Keratinocyte (primary cell): ENCODE data around the gene MRPL12. TPM values are rescaled to one million over a fixed set of nuclear protein-coding genes. Genes with fewer than 3 reads are reported as not detected.

Experiments used
- DNase-seq: peaks from one replicate; pipeline ENCODE4 v3.0.0-alpha.2; 2011; ENCODE audit warnings: low read depth, missing footprints, low spot score
- FAIRE-seq: peaks from 2 replicates; lab custom pipeline; 2011; peaks lifted over from hg19 to GRCh38; lab: Jason Lieb, UNC
- H2AFZ ChIP-seq: 2 replicates; pipeline ENCODE4 v1.6.0; 2012; ENCODE audit warnings: low read length, control low read depth, inconsistent platforms; ENCODE audit not compliant: control insufficient read depth
- H3K27ac ChIP-seq: 2 replicates; pipeline ENCODE4 v1.5.1; 2011; ENCODE audit warnings: low read length; ENCODE audit not compliant: control insufficient read depth, insufficient read depth
- H3K27me3 ChIP-seq: 3 replicates; pipeline ENCODE4 v1.6.0; 2011; ENCODE audit warnings: low read length; ENCODE audit not compliant: control insufficient read depth, insufficient read depth; ENCODE audit errors: extremely low read depth
- H3K36me3 ChIP-seq, 2 experiments: 2 replicates in 1 of 2; 3 replicates in 1 of 2; pipeline ENCODE4 v1.5.1; 2011; ENCODE audit warnings: low read length in 2 of 2, mild to moderate bottlenecking in 1 of 2; ENCODE audit not compliant: control insufficient read depth in 2 of 2, insufficient read depth in 2 of 2; ENCODE audit errors: extremely low read depth in 1 of 2
- H3K4me1 ChIP-seq: 3 replicates; pipeline ENCODE4 v1.5.1; 2011; ENCODE audit warnings: low read length; ENCODE audit not compliant: control insufficient read depth, insufficient read depth; ENCODE audit errors: extremely low read depth
- H3K4me2 ChIP-seq: 3 replicates; pipeline ENCODE4 v1.6.0; 2011; ENCODE audit warnings: low read depth, low read length; ENCODE audit not compliant: control insufficient read depth, insufficient read depth; ENCODE audit errors: extremely low read depth
- H3K4me3 ChIP-seq, 3 experiments: fragments of 200-600 bp in 1 of 3; sonication (generic) in 1 of 3; 2 replicates in 2 of 3; 3 replicates in 1 of 3; pipeline ENCODE4 v1.5.1; 2011 to 2016; ENCODE audit warnings: low read length in 3 of 3, mild to moderate bottlenecking in 3 of 3, control low read depth in 2 of 3, inconsistent platforms in 1 of 3, low read depth in 1 of 3, mixed read lengths in 1 of 3, mixed run types in 1 of 3, moderate library complexity in 1 of 3; ENCODE audit not compliant: control insufficient read depth in 2 of 3, insufficient read depth in 2 of 3; ENCODE audit errors: extremely low read depth in 1 of 3
- H3K79me2 ChIP-seq: 2 replicates; pipeline ENCODE4 v1.6.0; 2012; ENCODE audit warnings: low read length; ENCODE audit not compliant: control insufficient read depth, insufficient read depth
- H3K9ac ChIP-seq: 3 replicates; pipeline ENCODE4 v1.6.0; 2011; ENCODE audit warnings: low read length; ENCODE audit not compliant: control insufficient read depth, insufficient read depth; ENCODE audit errors: extremely low read depth
- H3K9me1 ChIP-seq: 3 replicates; pipeline ENCODE4 v1.6.0; 2011; ENCODE audit warnings: low read length; ENCODE audit not compliant: control insufficient read depth, insufficient read depth; ENCODE audit errors: extremely low read depth
- H3K9me3 ChIP-seq: 2 replicates; pipeline ENCODE4 v1.5.1; 2012; ENCODE audit warnings: low read depth, low read length; ENCODE audit not compliant: control insufficient read depth
- H4K20me1 ChIP-seq: 3 replicates; pipeline ENCODE4 v1.6.0; 2011; ENCODE audit warnings: low read length; ENCODE audit not compliant: control insufficient read depth, insufficient read depth; ENCODE audit errors: extremely low read depth
- EZH2 ChIP-seq: IDR thresholded peaks from one replicate; pipeline ENCODE4 v1.6.1; 2012; ENCODE audit warnings: inconsistent platforms, mild to moderate bottlenecking, low read length, moderate library complexity
- dilution Hi-C: fragments of 300-500 bp; cut with MboI; formaldehyde crosslinking; loops from one replicate; pipeline ENCODE4 v1.7.0; 2020; ENCODE audit warnings: low sequenced_read_pairs; ENCODE audit not compliant: extremely low pct_ligation_motif_present
- polyA plus RNA-seq, 5 experiments: library from polyadenylated mRNA; depleted of rRNA in 3 of 5; stranded (reverse) in 3 of 5; stranded (forward) in 1 of 5; unstranded in 1 of 5; fragments of >200 nt; gene quantifications; 1 replicate in 1 of 5; 2 replicates in 3 of 5; 3 replicates in 1 of 5; pipeline versions ENCODE4 v1.2.1 to v1.2.3, GENCODE V29; 2011 to 2012; ENCODE audit warnings: missing spikeins in 2 of 5, low read depth in 1 of 5, low replicate concordance in 1 of 5
- TF ChIP-seq, protein P1 (sequence below), 3 experiments: IDR thresholded peaks in 1 of 3; conservative IDR thresholded peaks in 1 of 3; optimal IDR thresholded peaks in 1 of 3; 2 replicates in 2 of 3; 3 replicates in 1 of 3; pipeline versions ENCODE3 to v1.5.1; 2011; ENCODE audit warnings: low read length in 3 of 3, mild to moderate bottlenecking in 3 of 3, moderate library complexity in 2 of 3, control low read depth in 1 of 3, inconsistent platforms in 1 of 3; ENCODE audit not compliant: insufficient read depth in 2 of 3; ENCODE audit errors: extremely low read depth in 1 of 3

MRPL12 gene
- polyA plus RNA-seq, 1 donor (not counting 4 experiments of a cell fraction or from before 2014, with no cell fraction given): 78.5 TPM

DNA sequence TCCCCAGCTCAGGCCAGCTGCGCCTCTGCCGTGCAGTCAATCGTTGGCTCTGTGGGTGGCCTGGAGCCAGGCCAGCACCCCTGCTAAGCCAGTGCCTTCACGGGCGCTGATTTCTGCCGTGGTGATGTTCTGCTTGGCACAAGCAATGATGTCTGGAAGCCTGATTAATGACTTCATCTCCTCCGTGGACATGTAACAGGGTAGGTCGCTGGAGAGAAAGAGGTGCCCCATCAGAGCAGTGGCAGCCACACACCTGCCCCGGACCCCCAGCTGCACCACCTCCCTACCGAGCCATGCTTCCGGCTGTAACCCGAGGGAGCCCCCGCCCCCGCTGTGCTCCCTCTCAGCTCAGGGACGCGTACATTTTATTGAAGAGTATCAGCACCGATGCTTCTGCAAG lies 21.5 kb upstream of the MRPL12 start:
- dilution Hi-C loops: no loop called here
- Histone ChIP-seq H3K4me3 (no peak overlapping the region), H3K36me3 (peaks cover 18 to 19% of the 10 kb centered on the region in 2 experiments), H3K4me2 (no peak overlapping the region), H3K27me3 (no peaks in the 10 kb centered on the region), H3K9me3 (no peaks in the 10 kb centered on the region), H4K20me1 (peaks cover 13% of the 10 kb centered on the region), H2AFZ (no peak overlapping the region), H3K4me1 (peaks cover 23% of the 10 kb centered on the region), H3K9me1 (no peaks in the 10 kb centered on the region), H3K79me2 (peaks cover 42% of the 10 kb centered on the region), H3K9ac (no peak overlapping the region), H3K27ac (no peak overlapping the region)
- no peak for DNase-seq
- TF ChIP-seq EZH2: no peak
- TF ChIP-seq, protein P1, sequence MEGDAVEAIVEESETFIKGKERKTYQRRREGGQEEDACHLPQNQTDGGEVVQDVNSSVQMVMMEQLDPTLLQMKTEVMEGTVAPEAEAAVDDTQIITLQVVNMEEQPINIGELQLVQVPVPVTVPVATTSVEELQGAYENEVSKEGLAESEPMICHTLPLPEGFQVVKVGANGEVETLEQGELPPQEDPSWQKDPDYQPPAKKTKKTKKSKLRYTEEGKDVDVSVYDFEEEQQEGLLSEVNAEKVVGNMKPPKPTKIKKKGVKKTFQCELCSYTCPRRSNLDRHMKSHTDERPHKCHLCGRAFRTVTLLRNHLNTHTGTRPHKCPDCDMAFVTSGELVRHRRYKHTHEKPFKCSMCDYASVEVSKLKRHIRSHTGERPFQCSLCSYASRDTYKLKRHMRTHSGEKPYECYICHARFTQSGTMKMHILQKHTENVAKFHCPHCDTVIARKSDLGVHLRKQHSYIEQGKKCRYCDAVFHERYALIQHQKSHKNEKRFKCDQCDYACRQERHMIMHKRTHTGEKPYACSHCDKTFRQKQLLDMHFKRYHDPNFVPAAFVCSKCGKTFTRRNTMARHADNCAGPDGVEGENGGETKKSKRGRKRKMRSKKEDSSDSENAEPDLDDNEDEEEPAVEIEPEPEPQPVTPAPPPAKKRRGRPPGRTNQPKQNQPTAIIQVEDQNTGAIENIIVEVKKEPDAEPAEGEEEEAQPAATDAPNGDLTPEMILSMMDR (optimal IDR thresholded peaks at IDR 0.05 in 1 of 3, IDR thresholded peaks at IDR 0.05 in 1 of 3, conservative IDR thresholded peaks at IDR 0.05 in 1 of 3; ENCODE audit: extremely low read depth in 1 of 3, insufficient read depth in 2 of 3, low read length in 3 of 3): no peak
- no peak for FAIRE-seq

DNA sequence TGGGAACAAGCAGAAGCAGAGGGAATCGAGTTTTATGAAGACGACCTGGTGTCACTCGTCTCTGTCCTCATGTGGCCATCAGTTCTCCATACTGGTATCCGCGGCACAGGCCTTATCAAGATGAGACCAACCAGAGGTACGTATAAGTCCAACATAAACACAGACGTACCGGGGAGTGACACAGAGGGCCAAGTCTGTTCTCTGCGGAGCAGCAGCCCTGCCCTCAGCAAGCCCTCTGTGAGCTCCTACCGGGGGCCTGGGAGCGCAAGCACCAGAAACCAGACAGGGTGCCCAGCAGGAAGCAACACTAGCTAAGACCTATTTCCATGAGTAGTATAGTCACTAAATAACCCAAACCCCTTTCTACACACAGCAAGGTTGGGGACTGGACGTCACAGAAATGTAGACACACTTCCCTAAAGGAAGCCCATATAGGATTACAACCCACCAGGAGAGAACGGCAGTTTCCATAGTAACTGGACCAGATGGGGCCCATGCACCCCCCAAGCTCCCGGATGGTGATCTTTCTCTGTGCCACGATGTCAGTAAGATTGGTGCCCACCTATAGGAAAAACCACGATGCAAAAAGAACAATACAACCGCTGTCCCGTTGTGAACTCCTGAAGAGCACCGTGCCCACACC lies 20.5 kb upstream of the MRPL12 start:
- Histone ChIP-seq H3K9me1 (no peaks in the 10 kb centered on the region), H3K9me3 (no peaks in the 10 kb centered on the region), H3K27me3 (no peaks in the 10 kb centered on the region), H2AFZ (peak overlapping the region; percentile 74), H3K36me3 (peaks cover 24 to 27% of the 10 kb centered on the region in 2 experiments), H3K27ac (peak overlapping the region; percentile 71), H4K20me1 (peaks cover 13% of the 10 kb centered on the region), H3K79me2 (peaks cover 53% of the 10 kb centered on the region), H3K4me1 (peaks cover 23% of the 10 kb centered on the region), H3K9ac (peak overlapping the region; percentile 83), H3K4me3 (peak overlapping the region; percentile 85 to 99 (median 89)), H3K4me2 (peak overlapping the region; percentile 97)
- DNase-seq (no peak), FAIRE-seq (no peak)
- dilution Hi-C loops: no loop called here
- TF ChIP-seq, protein P1 (optimal IDR thresholded peaks at IDR 0.05 in 1 of 3, IDR thresholded peaks at IDR 0.05 in 1 of 3, conservative IDR thresholded peaks at IDR 0.05 in 1 of 3; ENCODE audit: extremely low read depth in 1 of 3, insufficient read depth in 2 of 3, low read length in 3 of 3): no peak
- TF ChIP-seq EZH2: no peak
